ENCODE measurements around the gene WDR4. TPM values are rescaled to one million over a fixed set of nuclear protein-coding genes. Genes with fewer than 3 reads are reported as not detected.
"Not testable (repeated sequence)": the region's sequence is repeated elsewhere in the genome, so short reads cannot be mapped to it uniquely, and the experiment has no call there.

The WDR4 gene
- total and polyA plus RNA-seq, 3 experiments from 2014 or later: 8.0 to 54.9 (median 53.7) TPM

DNA sequence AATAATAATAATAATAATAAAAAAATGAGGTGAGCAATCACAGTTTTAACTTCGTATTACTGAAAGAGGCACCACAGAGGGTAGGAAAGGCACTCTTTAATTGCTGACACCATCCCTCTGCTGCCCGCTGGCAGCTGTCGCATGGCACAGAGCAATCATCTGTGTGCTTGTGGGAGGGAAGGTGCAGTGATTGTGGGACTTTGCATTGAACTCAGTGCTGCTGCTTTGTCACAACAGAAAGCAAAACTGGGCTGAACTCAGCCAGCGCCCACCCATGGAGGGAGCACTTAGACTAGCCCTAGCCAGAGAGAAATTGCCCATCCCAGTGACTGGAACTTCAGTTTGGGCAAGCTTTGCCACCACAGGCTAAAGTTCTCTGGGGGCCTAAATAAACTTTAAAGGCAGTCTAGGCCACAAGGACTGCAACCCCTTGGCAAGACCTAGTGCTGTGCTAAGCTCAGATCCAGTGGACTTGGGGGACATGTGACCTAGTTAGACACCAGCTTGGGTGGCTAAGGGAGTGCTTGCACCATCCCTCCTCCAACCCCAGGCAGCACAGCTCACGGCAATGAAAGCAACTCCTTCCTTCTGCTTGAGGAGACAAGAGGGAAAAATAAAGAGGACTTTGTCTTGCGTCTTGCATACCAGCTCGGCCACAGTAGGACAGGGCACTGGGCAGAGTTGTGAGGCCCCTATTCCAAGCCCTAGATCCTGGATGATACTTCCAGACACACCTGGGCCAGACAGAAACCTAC, 59.3 kb downstream of the WDR4 start:
- Histone ChIP-seq H3K36me3 (ENCODE audit: insufficient read depth, low read length) (no peaks in the 10 kb centered on the region), H3K4me1 (ENCODE audit: insufficient read depth, low read length) (no peaks in the 10 kb centered on the region), H3K27ac (ENCODE audit: low read depth, low read length) (no peak overlapping the region), H3K27me3 (ENCODE audit: insufficient read depth, low read length, poor library complexity, severe bottlenecking) (peaks cover 10% of the 10 kb centered on the region), H3K9me3 (ENCODE audit: low read length) (no peaks in the 10 kb centered on the region), H3K4me3 (ENCODE audit: low read length) (no peak overlapping the region)
- H3K4me3 Mint-ChIP-seq: no peak overlapping the region
- H3K27ac Mint-ChIP-seq: no peak overlapping the region
- H3K27me3 Mint-ChIP-seq: peaks cover 9 to 21% of the 10 kb centered on the region in 2 donors
- H3K9me3 Mint-ChIP-seq: peaks cover 0 to 2% (median 0%) of the 10 kb centered on the region in 5 donors
- no peak for DNase-seq
- H3K36me3 Mint-ChIP-seq: no peaks in the 10 kb centered on the region
- ChIA-PET POLR2A (no interaction called here), CTCF (interaction anchor here (1.6 to 4.1 kb wide), 3 partner anchors 7 to 227 kb away, joined by 5 to 20 read pairs (median 9); no protein-coding TSS in a partner anchor)
- peaks cover 0 to 1% (median 0%) of the 10 kb centered on the region in 3 donors for H3K4me1 Mint-ChIP-seq

DNA sequence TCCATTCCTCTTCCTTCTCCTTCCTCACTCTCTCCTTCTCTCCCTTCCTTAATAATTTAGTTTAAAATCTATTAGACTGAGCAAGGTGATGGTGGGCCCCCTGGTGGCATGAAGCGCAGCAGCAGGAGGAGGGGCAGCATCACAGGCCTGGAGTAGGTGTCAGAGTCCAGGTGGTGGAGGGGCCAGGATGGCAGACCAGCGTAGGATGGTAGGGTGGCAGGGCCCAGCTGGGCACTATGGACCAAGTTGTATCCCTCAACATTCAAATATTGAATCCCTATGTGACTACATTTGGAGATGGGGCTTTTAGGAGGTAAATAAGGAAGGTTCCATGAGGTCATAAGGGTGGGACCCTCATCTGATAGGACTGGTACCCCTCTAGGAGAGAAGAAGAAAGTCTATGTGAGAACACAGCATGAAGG, 61.0 kb downstream of the WDR4 start:
- peaks cover 0 to 2% (median 0%) of the 10 kb centered on the region in 5 donors for H3K9me3 Mint-ChIP-seq
- H3K27me3 Mint-ChIP-seq: peaks cover 8 to 19% of the 10 kb centered on the region in 2 donors
- H3K27ac Mint-ChIP-seq: peak overlapping the region in 1 of 8 donors; percentile 66
- DNase-seq: peak in 4 of 5 donors; percentile 30 to 76 (median 58)
- peaks cover 10% of the 10 kb centered on the region for H3K27me3 ChIP-seq (ENCODE audit: insufficient read depth, low read length, poor library complexity, severe bottlenecking)
- ChIA-PET CTCF (interaction anchor here (0.7 to 4.1 kb wide), 14 partner anchors 9 to 509 kb away, joined by 3 to 20 read pairs (median 3); no protein-coding TSS in a partner anchor), POLR2A (no interaction called here)
- H3K4me3 ChIP-seq (ENCODE audit: low read length): no peak overlapping the region
- no peaks in the 10 kb centered on the region for H3K4me1 Mint-ChIP-seq
- H3K9me3 ChIP-seq (ENCODE audit: low read length): no peaks in the 10 kb centered on the region
- H3K27ac ChIP-seq (ENCODE audit: low read depth, low read length): no peak overlapping the region
- H3K36me3 Mint-ChIP-seq: no peaks in the 10 kb centered on the region
- H3K4me1 ChIP-seq (ENCODE audit: insufficient read depth, low read length): no peaks in the 10 kb centered on the region
- H3K36me3 ChIP-seq (ENCODE audit: insufficient read depth, low read length): no peaks in the 10 kb centered on the region
- H3K4me3 Mint-ChIP-seq: no peak overlapping the region

DNA sequence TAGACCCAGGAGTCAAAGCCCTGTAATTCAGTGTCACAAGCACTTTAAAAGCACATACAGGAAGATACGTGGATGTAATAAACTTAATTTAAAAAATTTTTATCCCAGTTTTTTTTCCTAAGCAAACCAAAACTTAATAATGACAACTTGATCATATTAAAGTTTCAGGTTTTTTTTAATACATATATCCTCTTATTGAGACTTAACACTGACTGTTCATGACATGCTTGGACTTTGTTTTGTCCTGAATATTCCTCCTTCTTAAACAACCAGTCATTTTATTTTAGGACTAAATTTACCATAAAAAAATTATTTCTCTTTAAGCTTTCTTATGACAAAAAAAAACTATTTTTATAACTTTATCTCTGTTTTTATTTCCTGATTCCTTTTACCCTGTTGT, 64.1 kb downstream of the WDR4 start:
- no peaks in the 10 kb centered on the region for H3K4me1 ChIP-seq (ENCODE audit: insufficient read depth, low read length)
- H3K4me1 Mint-ChIP-seq: no peaks in the 10 kb centered on the region
- CTCF ChIA-PET: interaction anchor here (1.0 to 1.1 kb wide), 2 partner anchors 64 to 221 kb away, joined by 3 to 4 read pairs; no protein-coding TSS in a partner anchor

DNA sequence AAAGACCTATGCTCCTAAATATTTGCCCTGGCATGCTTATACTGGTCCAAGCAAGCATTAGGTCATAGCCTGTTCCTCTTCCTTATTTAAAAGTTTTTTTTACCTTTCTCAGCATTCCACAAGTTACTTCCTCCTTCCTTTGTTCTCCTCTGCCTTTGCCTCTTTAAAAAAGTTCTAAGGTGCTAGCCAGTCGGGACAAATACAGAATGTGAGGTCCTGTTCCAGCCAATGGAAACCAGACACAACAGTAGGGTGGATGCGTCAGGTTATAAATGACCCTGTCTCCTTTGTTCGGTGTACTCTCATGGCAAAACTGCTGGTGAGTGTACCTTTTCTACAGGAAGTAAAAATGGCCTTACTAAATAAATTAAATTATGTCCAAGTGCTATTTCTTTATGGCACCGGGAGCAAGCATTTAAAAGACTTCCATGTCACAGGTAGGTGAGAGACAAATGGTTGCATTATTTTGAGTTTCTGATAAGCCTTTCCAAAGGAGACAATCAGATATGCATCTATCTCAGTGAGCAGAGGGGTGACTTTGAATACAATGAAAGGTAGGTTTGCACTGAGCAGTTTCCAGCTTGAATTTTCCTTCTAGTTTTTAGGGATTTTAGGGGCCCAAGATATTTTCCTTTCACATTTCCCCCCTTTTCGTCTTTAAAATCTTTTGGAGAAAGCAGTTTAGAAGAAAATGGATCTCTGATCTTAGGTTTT, 66.7 kb downstream of the WDR4 start:
- H3K4me3 ChIP-seq (ENCODE audit: low read length); H3K36me3 Mint-ChIP-seq; H3K27me3 Mint-ChIP-seq; H3K9me3 Mint-ChIP-seq; H3K27me3 ChIP-seq (ENCODE audit: insufficient read depth, low read length, poor library complexity, severe bottlenecking); H3K27ac ChIP-seq (ENCODE audit: low read depth, low read length); H3K4me3 Mint-ChIP-seq; POLR2A ChIA-PET; H3K36me3 ChIP-seq (ENCODE audit: insufficient read depth, low read length); H3K4me1 ChIP-seq (ENCODE audit: insufficient read depth, low read length); DNase-seq; H3K4me1 Mint-ChIP-seq; H3K9me3 ChIP-seq (ENCODE audit: low read length): not testable (repeated sequence)
- CTCF ChIA-PET: interaction anchor here (1.1 kb wide), 1 partner anchor 220 kb away, joined by 4 read pairs; no protein-coding TSS in a partner anchor
- H3K27ac Mint-ChIP-seq: peak overlapping the region in 1 of 8 donors; percentile 9

More for the DNA sequence above, 64.1 kb downstream of the WDR4 start:
- no peaks in the 10 kb centered on the region for H3K9me3 ChIP-seq (ENCODE audit: low read length)
- H3K4me3 ChIP-seq (ENCODE audit: low read length): no peak overlapping the region
- Mint-ChIP-seq H3K27ac (no peak overlapping the region), H3K36me3 (no peaks in the 10 kb centered on the region), H3K4me3 (no peak overlapping the region), H3K9me3 (peaks cover 0 to 2% (median 0%) of the 10 kb centered on the region in 5 donors), H3K27me3 (peaks cover 4 to 17% of the 10 kb centered on the region in 2 donors)
- no peak overlapping the region for H3K27ac ChIP-seq (ENCODE audit: low read depth, low read length)
- no peaks in the 10 kb centered on the region for H3K36me3 ChIP-seq (ENCODE audit: insufficient read depth, low read length)
- DNase-seq: no peak
- H3K27me3 ChIP-seq (ENCODE audit: insufficient read depth, low read length, poor library complexity, severe bottlenecking): no peaks in the 10 kb centered on the region
- POLR2A ChIA-PET: no interaction called here

DNA sequence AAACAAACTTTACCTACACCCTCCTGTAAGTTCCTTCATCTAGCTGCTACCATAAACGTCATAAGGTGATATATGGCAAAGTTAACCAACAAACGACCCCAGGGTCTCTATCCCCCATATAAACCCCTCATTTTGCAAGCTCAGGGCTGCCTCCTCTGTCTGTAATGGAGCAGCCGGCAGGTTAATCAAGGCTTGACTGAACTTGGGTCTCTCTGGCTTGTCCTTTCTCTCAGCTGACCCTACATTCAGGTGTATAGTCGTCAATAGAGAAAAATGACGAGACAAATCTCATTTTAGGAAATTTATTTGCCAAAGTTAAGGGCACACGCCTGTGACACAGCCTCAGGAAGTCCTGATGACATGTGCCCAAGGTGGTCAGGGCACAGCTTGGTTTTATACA, 67.4 kb downstream of the WDR4 start:
- CTCF ChIA-PET: no interaction called here
- Mint-ChIP-seq H3K4me3 (no peak overlapping the region), H3K36me3 (no peaks in the 10 kb centered on the region), H3K4me1 (no peaks in the 10 kb centered on the region), H3K27me3 (peaks cover 6 to 8% of the 10 kb centered on the region in 2 donors), H3K27ac (no peak overlapping the region), H3K9me3 (peaks cover 0 to 2% (median 0%) of the 10 kb centered on the region in 5 donors)
- H3K4me3 ChIP-seq (ENCODE audit: low read length): no peak overlapping the region
- H3K9me3 ChIP-seq (ENCODE audit: low read length): no peaks in the 10 kb centered on the region
- no peaks in the 10 kb centered on the region for H3K4me1 ChIP-seq (ENCODE audit: insufficient read depth, low read length)
- H3K36me3 ChIP-seq (ENCODE audit: insufficient read depth, low read length): no peaks in the 10 kb centered on the region
- no peak for DNase-seq
- H3K27me3 ChIP-seq (ENCODE audit: insufficient read depth, low read length, poor library complexity, severe bottlenecking): no peaks in the 10 kb centered on the region
- POLR2A ChIA-PET: no interaction called here
- no peak overlapping the region for H3K27ac ChIP-seq (ENCODE audit: low read depth, low read length)

DNA sequence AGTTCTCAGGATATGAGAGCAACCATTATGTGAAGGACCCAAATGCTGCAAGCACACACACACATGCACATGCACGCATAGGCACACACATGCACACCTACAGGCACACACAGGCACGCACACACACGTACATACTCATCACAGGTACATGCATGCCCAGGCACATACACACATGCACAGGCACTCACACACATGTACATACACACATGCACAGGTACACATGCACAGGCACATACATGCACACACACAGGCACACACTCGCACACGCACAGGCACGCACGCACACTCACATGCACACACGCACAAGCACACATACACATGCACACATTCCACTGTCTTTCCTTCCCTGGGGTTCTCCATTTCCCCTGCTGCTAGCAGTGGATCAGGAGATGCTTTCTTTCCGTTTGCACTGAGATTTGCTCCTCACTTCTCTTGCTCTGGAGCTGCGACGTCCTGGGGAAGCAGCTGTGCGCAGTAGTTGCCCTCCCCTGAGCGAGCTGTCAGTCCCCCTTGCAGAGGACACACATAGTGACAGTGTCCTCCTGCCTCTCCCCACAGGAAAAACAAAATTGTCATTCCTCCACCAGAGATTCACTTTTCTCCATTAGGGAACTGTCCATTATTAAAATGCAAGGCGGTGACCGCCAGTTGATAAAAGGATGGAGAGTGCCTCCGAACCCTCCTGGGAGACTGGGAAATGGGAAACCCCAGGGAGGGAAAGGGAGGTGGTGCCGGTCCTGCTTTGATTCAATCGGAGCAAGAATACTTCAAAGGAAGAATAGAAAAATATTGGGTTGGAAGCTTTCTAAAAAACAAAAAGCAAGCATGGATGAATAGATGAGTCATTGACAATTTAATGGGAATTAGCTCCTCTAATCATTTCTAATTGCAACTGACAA, 69.5 kb downstream of the WDR4 start:
- H3K9me3 ChIP-seq (ENCODE audit: low read length): no peaks in the 10 kb centered on the region
- H3K4me1 Mint-ChIP-seq: no peaks in the 10 kb centered on the region
- peaks cover 5 to 9% of the 10 kb centered on the region in 2 donors for H3K27me3 Mint-ChIP-seq
- H3K4me3 Mint-ChIP-seq: no peak overlapping the region
- H3K9me3 Mint-ChIP-seq: no peaks in the 10 kb centered on the region
- no peak overlapping the region for H3K27ac ChIP-seq (ENCODE audit: low read depth, low read length)
- no peaks in the 10 kb centered on the region for H3K27me3 ChIP-seq (ENCODE audit: insufficient read depth, low read length, poor library complexity, severe bottlenecking)
- ChIA-PET POLR2A (interaction anchor here (0.6 kb wide), 1 partner anchor 206 kb away, joined by 3 read pairs; no protein-coding TSS in a partner anchor), CTCF (no interaction called here)
- no peak for DNase-seq
- no peaks in the 10 kb centered on the region for H3K4me1 ChIP-seq (ENCODE audit: insufficient read depth, low read length)
- no peak overlapping the region for H3K4me3 ChIP-seq (ENCODE audit: low read length)
- no peaks in the 10 kb centered on the region for H3K36me3 ChIP-seq (ENCODE audit: insufficient read depth, low read length)
- no peaks in the 10 kb centered on the region for H3K36me3 Mint-ChIP-seq
- H3K27ac Mint-ChIP-seq: peak overlapping the region in 1 of 8 donors; percentile 54

DNA sequence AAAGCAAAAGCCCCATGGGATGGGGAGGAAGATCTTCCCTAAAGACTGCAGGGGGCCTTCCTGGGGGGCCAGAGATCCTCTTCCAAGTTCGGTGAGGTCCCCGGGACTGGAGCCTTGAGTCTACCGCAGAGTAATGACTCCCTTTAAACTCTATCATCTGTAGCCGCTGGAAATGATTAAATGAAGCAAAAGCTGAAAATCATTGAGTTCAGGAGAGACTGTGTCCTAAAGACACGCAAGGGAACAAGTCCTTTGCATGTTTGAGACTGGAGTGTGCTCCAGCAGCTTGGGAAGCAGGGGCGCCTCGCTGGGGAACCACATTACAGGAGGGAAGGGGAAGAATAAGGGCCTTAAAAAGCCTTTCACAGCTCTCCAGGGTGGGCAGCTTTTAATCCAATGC, 70.2 kb downstream of the WDR4 start:
- Mint-ChIP-seq H3K4me3 (no peak overlapping the region), H3K27me3 (peaks cover 5 to 13% of the 10 kb centered on the region in 2 donors), H3K9me3 (no peaks in the 10 kb centered on the region), H3K36me3 (no peaks in the 10 kb centered on the region), H3K4me1 (no peaks in the 10 kb centered on the region), H3K27ac (peak overlapping the region in 1 of 8 donors; percentile 54)
- no peaks in the 10 kb centered on the region for H3K27me3 ChIP-seq (ENCODE audit: insufficient read depth, low read length, poor library complexity, severe bottlenecking)
- ChIA-PET CTCF (no interaction called here), POLR2A (interaction anchor here (0.6 kb wide), 1 partner anchor 205 kb away, joined by 3 read pairs; no protein-coding TSS in a partner anchor)
- DNase-seq: no peak
- H3K9me3 ChIP-seq (ENCODE audit: low read length): no peaks in the 10 kb centered on the region
- no peak overlapping the region for H3K27ac ChIP-seq (ENCODE audit: low read depth, low read length)
- no peaks in the 10 kb centered on the region for H3K36me3 ChIP-seq (ENCODE audit: insufficient read depth, low read length)
- H3K4me3 ChIP-seq (ENCODE audit: low read length): no peak overlapping the region
- no peaks in the 10 kb centered on the region for H3K4me1 ChIP-seq (ENCODE audit: insufficient read depth, low read length)

Measured in CD8-positive, alpha-beta memory T cell (primary cell).